AG09309 (cell line): Measurements from ENCODE around the gene GLB1L.
"Not testable (repeated sequence)": the region's sequence is repeated elsewhere in the genome, so short reads cannot be mapped to it uniquely, and the experiment has no call there.

Source experiments
- DNase-seq: peaks from one replicate; pipeline ENCODE4 v3.0.0-alpha.2; 2010; ENCODE audit warnings: low read depth
- H3K4me3 ChIP-seq: 2 replicates; pipeline ENCODE4 v1.5.1; 2011; ENCODE audit warnings: mild to moderate bottlenecking, low read depth, low read length, moderate library complexity; ENCODE audit not compliant: control insufficient read depth
- TF ChIP-seq, protein P1 (sequence below): IDR thresholded peaks from 2 replicates; pipeline ENCODE4 v1.5.1; 2011; ENCODE audit warnings: mild to moderate bottlenecking, low read depth, low read length, inconsistent platforms; ENCODE audit not compliant: insufficient read depth, control insufficient read depth; ENCODE audit errors: missing control alignments

Gene GLB1L

DNA sequence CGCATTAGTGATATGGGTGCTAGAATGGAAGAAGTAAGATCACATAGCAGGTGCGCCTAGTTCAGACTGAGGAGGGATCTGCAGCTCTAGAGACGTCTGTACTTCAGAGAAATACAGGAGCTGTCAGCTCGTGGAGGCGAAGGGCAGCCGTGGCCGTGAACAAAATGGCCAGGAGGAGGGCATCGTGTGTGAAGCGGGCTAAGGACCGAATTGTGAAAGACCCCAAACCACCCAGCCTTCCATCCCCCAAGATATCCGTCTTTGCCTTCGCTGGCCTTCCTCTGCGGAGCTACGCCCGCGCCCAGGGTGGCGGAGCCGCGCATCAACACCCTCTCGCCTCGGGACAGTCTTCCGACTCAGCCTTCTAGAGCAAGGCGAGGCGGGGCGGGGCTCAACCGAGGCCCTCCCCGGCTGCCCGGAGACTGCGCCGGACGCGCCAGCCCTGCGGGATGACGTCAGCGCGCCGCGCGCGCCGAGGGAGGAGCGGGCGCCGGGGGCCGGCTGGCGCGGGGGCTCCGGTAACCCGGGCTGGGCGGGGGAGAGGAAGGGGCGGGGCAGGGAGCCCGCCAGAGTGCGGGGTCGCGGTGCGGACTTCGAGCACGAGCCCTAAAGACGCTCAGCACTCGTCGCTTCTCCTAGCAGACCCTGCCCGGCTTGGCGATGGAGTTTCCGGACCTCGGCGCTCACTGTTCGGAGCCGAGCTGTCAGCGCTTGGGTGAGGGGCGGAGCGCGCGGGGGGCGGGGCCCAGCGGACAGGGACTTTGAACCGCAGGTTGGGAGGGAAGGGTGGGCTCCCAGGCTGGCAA lies 38.7 kb downstream of the GLB1L start, which contains the start of gene ZFAND2B:
ZFAND2B (plus strand) TSS at position 455 of the 806 bp plus-strand sequence; CDS start at position 661, 206 bp downstream.
- peak within 1 kb of the TSS; percentile 82 for H3K4me3 ChIP-seq
- TF ChIP-seq, protein P1, sequence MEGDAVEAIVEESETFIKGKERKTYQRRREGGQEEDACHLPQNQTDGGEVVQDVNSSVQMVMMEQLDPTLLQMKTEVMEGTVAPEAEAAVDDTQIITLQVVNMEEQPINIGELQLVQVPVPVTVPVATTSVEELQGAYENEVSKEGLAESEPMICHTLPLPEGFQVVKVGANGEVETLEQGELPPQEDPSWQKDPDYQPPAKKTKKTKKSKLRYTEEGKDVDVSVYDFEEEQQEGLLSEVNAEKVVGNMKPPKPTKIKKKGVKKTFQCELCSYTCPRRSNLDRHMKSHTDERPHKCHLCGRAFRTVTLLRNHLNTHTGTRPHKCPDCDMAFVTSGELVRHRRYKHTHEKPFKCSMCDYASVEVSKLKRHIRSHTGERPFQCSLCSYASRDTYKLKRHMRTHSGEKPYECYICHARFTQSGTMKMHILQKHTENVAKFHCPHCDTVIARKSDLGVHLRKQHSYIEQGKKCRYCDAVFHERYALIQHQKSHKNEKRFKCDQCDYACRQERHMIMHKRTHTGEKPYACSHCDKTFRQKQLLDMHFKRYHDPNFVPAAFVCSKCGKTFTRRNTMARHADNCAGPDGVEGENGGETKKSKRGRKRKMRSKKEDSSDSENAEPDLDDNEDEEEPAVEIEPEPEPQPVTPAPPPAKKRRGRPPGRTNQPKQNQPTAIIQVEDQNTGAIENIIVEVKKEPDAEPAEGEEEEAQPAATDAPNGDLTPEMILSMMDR: no peak
- DNase-seq: no peak

DNA sequence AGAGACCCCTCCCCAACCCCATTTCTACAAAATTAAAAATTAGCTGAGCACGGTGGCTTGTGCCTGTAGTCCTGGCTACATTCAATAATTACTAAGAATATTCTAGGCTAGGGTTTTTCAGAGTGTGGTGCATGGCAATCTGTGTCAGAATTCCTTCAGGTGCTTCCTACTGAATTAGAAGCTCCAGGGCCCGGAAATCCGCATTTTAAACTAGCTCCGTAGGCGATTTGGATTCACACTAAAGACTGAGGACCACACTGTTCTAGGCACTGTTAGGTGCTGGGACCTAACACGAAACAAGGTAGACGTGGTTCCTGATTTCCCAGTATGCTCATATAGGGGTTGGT lies 39.3 kb downstream of the GLB1L start:
- H3K4me3 ChIP-seq: peak overlapping the region; percentile 82
- no peak for DNase-seq
- TF ChIP-seq, protein P1: no peak

DNA sequence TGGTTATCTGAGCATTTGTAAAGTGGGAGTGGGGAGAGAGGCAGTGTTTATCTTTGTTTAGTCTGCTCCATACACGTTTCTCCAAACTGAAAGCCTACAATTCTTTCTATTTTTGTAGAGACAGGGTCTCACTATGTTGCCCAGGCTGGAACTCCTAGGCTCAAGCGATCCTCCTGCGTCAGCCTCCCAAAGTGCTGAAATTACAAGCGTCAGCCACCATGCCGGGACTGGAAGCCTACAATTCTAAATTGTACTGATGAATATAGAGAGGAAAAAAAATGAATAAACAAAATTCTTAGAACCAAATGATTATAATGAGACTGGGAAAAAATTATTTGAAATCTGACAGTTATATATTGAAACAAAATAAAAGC lies 40.1 kb downstream of the GLB1L start:
- no peak for DNase-seq
- TF ChIP-seq, protein P1: no peak
- H3K4me3 ChIP-seq: no peak overlapping the region

GRCh38 chr2:219204425-219205164 lies 40.6 kb downstream of the GLB1L start:
- TF ChIP-seq, protein P1: no peak
- no peak overlapping the region for H3K4me3 ChIP-seq

GRCh38 chr2:219201331-219201730 lies 43.9 kb downstream of the GLB1L start:
- H3K4me3 ChIP-seq, DNase-seq: not testable (repeated sequence)

More at GRCh38 chr2:219204425-219205164, 40.6 kb downstream of the GLB1L start:
- DNase-seq: no peak

- DNase-seq, H3K4me3 ChIP-seq: not testable (repeated sequence)
Measured at GRCh38 chr2:219200502-219201326, 44.5 kb downstream of the GLB1L start.

DNA sequence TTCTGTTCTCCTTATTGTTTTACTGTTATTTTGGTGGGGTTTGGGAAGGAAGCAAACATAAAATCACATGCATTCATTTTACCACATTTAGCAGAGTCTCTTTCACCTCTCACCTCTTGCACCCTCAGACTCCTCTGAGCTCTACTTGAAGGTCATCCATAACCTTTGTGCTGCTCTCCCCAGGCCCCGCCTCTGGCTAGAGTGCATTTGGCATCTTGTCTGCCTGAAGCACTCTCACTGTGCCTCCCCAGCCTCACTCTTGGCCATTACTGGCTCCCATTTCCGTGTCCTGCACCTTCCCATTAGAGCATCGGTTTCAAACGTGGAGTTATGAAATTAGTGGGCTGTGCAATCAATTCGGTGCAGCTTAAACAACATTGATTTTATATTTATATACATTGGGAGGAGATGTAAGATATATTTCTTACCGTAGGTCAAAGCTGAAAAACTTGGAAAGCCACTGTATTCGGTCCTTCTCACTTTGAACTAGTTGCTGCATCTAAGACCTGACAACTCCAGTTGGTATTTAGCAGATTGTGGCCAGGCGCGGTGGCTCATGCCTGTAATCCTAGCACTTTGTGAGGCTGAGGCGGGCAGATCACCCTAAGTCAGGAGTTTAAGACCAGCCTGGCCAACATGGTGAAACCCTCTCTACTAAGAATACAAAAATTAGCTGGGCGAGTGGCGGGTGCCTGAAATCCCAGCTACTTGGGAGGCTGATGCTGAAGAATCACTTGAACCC lies 45.6 kb downstream of the GLB1L start:
- no peak overlapping the region for H3K4me3 ChIP-seq
- DNase-seq: no peak
- TF ChIP-seq, protein P1: no peak
